HepG2 (cell line): ENCODE data around the gene PPM1E. TPM values are rescaled to one million over a fixed set of nuclear protein-coding genes. Genes with fewer than 3 reads are reported as not detected.

Experiments
- ATAC-seq: fragments of 200-7000 bp; cut with Tn5 transposase; 3 replicates; pipeline ENCODE4 v1.9.1; 2020; ENCODE audit warnings: mild to moderate bottlenecking, moderate library complexity
- BruUV-seq: library from RNA; stranded (reverse); fragments of 400-500 nt; replicated peaks from 2 replicates; lab custom pipeline; 2021; lab: Mats Ljungman, UMichigan
- CTCF ChIA-PET: fragments of 300-600 bp; formaldehyde crosslinking; extraction: SDS; loops from one replicate; lab custom pipeline; 2021; ENCODE audit warnings: low total read pairs, inconsistent platforms, low intra/inter-chr PET ratio; lab: Yijun Ruan, JAX
- POLR2A ChIA-PET: fragments of 350-600 bp; sonication (Branson Sonifier 250); formaldehyde crosslinking; loops from one replicate; lab custom pipeline; 2020; ENCODE audit warnings: antibody characterized with exemption, inconsistent platforms; lab: Yijun Ruan, JAX
- DNase-seq: peaks from one replicate; pipeline ENCODE4 v3.0.0-alpha.2; 2015; ENCODE audit warnings: low spot score
- FAIRE-seq: peaks from 3 replicates; lab custom pipeline; 2011; peaks lifted over from hg19 to GRCh38; lab: Jason Lieb, UNC
- H2AFZ ChIP-seq: one replicate; pipeline ENCODE4 v1.6.1; 2011; ENCODE audit warnings: low read length, inconsistent platforms
- H3K27ac ChIP-seq: fragments of 300-600 bp; 3 replicates; pipeline ENCODE4 v1.8.0; 2011; ENCODE audit warnings: mixed run types, mild to moderate bottlenecking, mixed read lengths, low read length, inconsistent platforms; ENCODE audit not compliant: insufficient read depth; ENCODE audit errors: extremely low read length
- H3K27me3 ChIP-seq, 2 experiments: fragments of 200-600 bp in 1 of 2; 2 replicates in 1 of 2; 3 replicates in 1 of 2; pipeline versions ENCODE4 v1.6.0 to v1.8.0; 2011; ENCODE audit warnings: low read length in 2 of 2, mild to moderate bottlenecking in 2 of 2, moderate library complexity in 2 of 2, inconsistent platforms in 1 of 2; ENCODE audit not compliant: insufficient read depth in 2 of 2, control insufficient read depth in 1 of 2
- H3K36me3 ChIP-seq, 2 experiments: fragments of 200-600 bp in 1 of 2; replicated peaks in 1 of 2; 2 replicates in 1 of 2; 3 replicates in 1 of 2; pipeline versions ENCODE4 v1.5.1 to v1.8.0; 2011; ENCODE audit warnings: low read length in 2 of 2, inconsistent platforms in 1 of 2; ENCODE audit not compliant: insufficient read depth in 2 of 2, control insufficient read depth in 1 of 2
- H3K4me1 ChIP-seq: 2 replicates; pipeline ENCODE4 v1.5.1; 2012; ENCODE audit warnings: low read length, inconsistent platforms; ENCODE audit not compliant: insufficient read depth
- H3K4me2 ChIP-seq: 2 replicates; pipeline ENCODE4 v1.6.0; 2011; ENCODE audit warnings: low read depth, low read length, inconsistent platforms
- H3K4me3 ChIP-seq, 3 experiments: fragments of 200-600 bp in 1 of 3; sonication (generic), shearing (Covaris generic) in 1 of 3; replicated peaks in 1 of 3; 2 replicates each; pipeline ENCODE4 v1.5.1; 2011 to 2016; ENCODE audit warnings: low read length in 3 of 3, inconsistent platforms in 2 of 3, low read depth in 2 of 3, mild to moderate bottlenecking in 2 of 3, control low read depth in 1 of 3, mixed read lengths in 1 of 3; ENCODE audit not compliant: insufficient read depth in 1 of 3
- H3K79me2 ChIP-seq: one replicate; pipeline ENCODE4 v1.6.1; 2011; ENCODE audit warnings: low read length, inconsistent platforms; ENCODE audit not compliant: insufficient read depth
- H3K9ac ChIP-seq: 2 replicates; pipeline ENCODE4 v1.6.0; 2011; ENCODE audit warnings: mild to moderate bottlenecking, low read depth, low read length, inconsistent platforms; ENCODE audit not compliant: insufficient read depth
- H3K9me3 ChIP-seq: 2 replicates; pipeline ENCODE4 v1.5.1; 2012; ENCODE audit warnings: mild to moderate bottlenecking, low read length
- H4K20me1 ChIP-seq: 2 replicates; pipeline ENCODE4 v1.6.0; 2011; ENCODE audit warnings: inconsistent platforms, mild to moderate bottlenecking, low read length, moderate library complexity; ENCODE audit not compliant: insufficient read depth
- ATF6 ChIP-seq: sonication (generic); formaldehyde crosslinking; conservative IDR thresholded peaks from 2 replicates; pipeline ENCODE4 v1.4.0; 2020; ENCODE audit warnings: missing genetic modification reagents
- DPF2 ChIP-seq: sonication (generic); formaldehyde crosslinking; IDR thresholded peaks from 2 replicates; pipeline ENCODE4 v1.4.0; 2020; ENCODE audit warnings: mild to moderate bottlenecking, low read depth, missing genetic modification reagents, borderline replicate concordance
- GATAD1 ChIP-seq: IDR thresholded peaks from 2 replicates; pipeline ENCODE4 v1.6.1; 2016; ENCODE audit warnings: missing genetic modification reagents, missing compliant biosample characterization
- MIER3 ChIP-seq: IDR thresholded peaks from 2 replicates; pipeline ENCODE4 v1.6.1; 2016; ENCODE audit warnings: missing compliant biosample characterization, borderline replicate concordance
- MXD4 ChIP-seq: IDR thresholded peaks from 2 replicates; pipeline ENCODE4 v1.6.1; 2016; ENCODE audit warnings: mild to moderate bottlenecking, missing biosample characterization, missing genetic modification reagents
- PCBP2 ChIP-seq: fragments of 200-400 bp; formaldehyde crosslinking; optimal IDR thresholded peaks from 2 replicates; pipeline ENCODE3; 2018; ENCODE audit warnings: low read length, low read depth; ENCODE audit not compliant: poor library complexity, severe bottlenecking
- PREB ChIP-seq: sonication (generic); formaldehyde crosslinking; IDR thresholded peaks from 2 replicates; pipeline ENCODE4 v1.4.0; 2020; ENCODE audit warnings: missing genetic modification reagents
- RBM22 ChIP-seq: fragments of 200-400 bp; formaldehyde crosslinking; optimal IDR thresholded peaks from 2 replicates; pipeline ENCODE3; 2017; ENCODE audit warnings: mild to moderate bottlenecking, low read length, moderate library complexity
- SP140L ChIP-seq: sonication (generic); formaldehyde crosslinking; IDR thresholded peaks from 2 replicates; pipeline ENCODE4 v1.4.0; 2020; ENCODE audit warnings: missing genetic modification reagents, borderline replicate concordance
- SRSF9 ChIP-seq: fragments of 200-400 bp; formaldehyde crosslinking; IDR thresholded peaks from 2 replicates; pipeline ENCODE4 v1.6.1; 2018; ENCODE audit warnings: borderline replicate concordance, mild to moderate bottlenecking, low read depth, low read length; ENCODE audit not compliant: insufficient read depth, poor library complexity, severe bottlenecking
- ZHX2 ChIP-seq, 2 experiments: sonication (generic) in 1 of 2; formaldehyde crosslinking in 1 of 2; IDR thresholded peaks; 2 replicates each; pipeline versions ENCODE4 v1.6.1 to v1.9.0; 2014 to 2022; ENCODE audit warnings: antibody characterized with exemption in 1 of 2, borderline replicate concordance in 1 of 2, inconsistent platforms in 1 of 2, low read depth in 1 of 2, missing genetic modification reagents in 1 of 2
- ZNF251 ChIP-seq: sonication (generic); formaldehyde crosslinking; IDR thresholded peaks from 2 replicates; pipeline ENCODE4 v1.9.0; 2021; ENCODE audit warnings: mild to moderate bottlenecking, missing genetic modification reagents
- WGBS: methylation state at CpG from one replicate; pipeline ENCODE4 v1.1.6; 2017; ENCODE audit warnings: low lambda C conversion rate; 5-methylcytosine and 5-hydroxymethylcytosine counted together
- in situ Hi-C: cut with HindIII; loops from 2 replicates; pipeline ENCODE4 v1.10.0; 2017; ENCODE audit warnings: low pct_unique_long_range_greater_than_20kb; ENCODE audit not compliant: extremely low pct_ligation_motif_present
- intact Hi-C: fragments of 100-400 bp; cut with micrococcal nuclease; formaldehyde crosslinking; loops from one replicate; pipeline ENCODE4 v1.10.0; 2022; ENCODE audit not compliant: unreplicated experiment
- polyA plus RNA-seq, 8 experiments: library from polyadenylated mRNA; depleted of rRNA in 3 of 8; stranded (reverse) in 7 of 8; unstranded in 1 of 8; fragments of >200 nt; fragmentation: Illumina TruSeq in 4 of 8; extraction: Trizol in 4 of 8; gene quantifications; 2 replicates each; pipeline versions ENCODE4 v1.2.1 to v1.2.3, GENCODE V29; 2011 to 2016; ENCODE audit warnings: low read depth in 4 of 8, missing spikeins in 1 of 8, mixed read lengths in 1 of 8; ENCODE audit not compliant: insufficient read depth in 1 of 8
- total RNA-seq, 5 experiments: library from RNA; depleted of rRNA; stranded (reverse); fragments of >200 nt; fragmentation: Illumina TruSeq; extraction: Trizol; gene quantifications; 2 replicates each; pipeline ENCODE4 v1.2.3, GENCODE V29; 2016; ENCODE audit warnings: low read depth in 1 of 5
- TF ChIP-seq, protein P1 (sequence below): IDR thresholded peaks from 2 replicates; pipeline ENCODE4 v1.6.1; 2012; ENCODE audit warnings: inconsistent platforms

Gene PPM1E
- total and polyA plus RNA-seq, 2 of the 13 experiments (the other 11 are each of a cell fraction or from before 2014, with no cell fraction given) = 0.15 TPM; not detected in 1

DNA sequence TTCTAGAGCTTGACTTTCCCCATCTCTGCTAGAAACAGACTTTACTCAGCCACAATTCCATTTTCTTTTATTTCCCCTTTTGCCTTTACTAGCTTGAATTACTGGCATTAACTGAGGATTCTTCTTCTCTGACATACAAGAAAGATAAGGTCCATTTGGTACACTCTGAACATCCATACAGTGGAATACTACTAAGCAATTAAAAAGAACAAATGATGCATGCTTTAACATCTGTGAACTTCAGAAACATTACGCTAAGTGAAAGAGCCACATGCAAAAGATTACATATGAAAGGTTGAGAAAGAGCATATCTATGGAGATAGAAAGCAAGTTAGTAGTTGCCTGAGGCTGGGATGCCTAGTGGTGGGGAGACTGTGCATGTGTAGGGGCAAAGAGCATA, 130.9 kb downstream of the PPM1E start:
- no TSS peak for BruUV-seq
- no peak for DNase-seq
- TF ChIP-seq GATAD1 (CRISPR knock-in tag) (no peak), ATF6 (CRISPR knock-in tag) (no peak), RBM22 (no peak), ZHX2 (IDR thresholded peaks at IDR 0.05; ENCODE audit: low read depth) (no peak), ZHX2 (CRISPR knock-in tag; IDR thresholded peaks at IDR 0.05; ENCODE audit: borderline replicate concordance) (no peak), ZNF251 (CRISPR knock-in tag) (no peak), MXD4 (CRISPR knock-in tag) (no peak), SRSF9 (no peak), SP140L (CRISPR knock-in tag) (no peak), MIER3 (CRISPR knock-in tag) (no peak), DPF2 (CRISPR knock-in tag) (no peak), PCBP2 (no peak), PREB (no peak)
- TF ChIP-seq, protein P1, sequence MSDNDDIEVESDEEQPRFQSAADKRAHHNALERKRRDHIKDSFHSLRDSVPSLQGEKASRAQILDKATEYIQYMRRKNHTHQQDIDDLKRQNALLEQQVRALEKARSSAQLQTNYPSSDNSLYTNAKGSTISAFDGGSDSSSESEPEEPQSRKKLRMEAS = no peak
- ATAC-seq = no peak
- H3K27ac ChIP-seq = no peak overlapping the region
- intact Hi-C loops (no loop called here), in situ Hi-C loops (no loop called here)
- H3K9ac ChIP-seq = no peak overlapping the region
- ChIA-PET POLR2A (no interaction called here), CTCF (no interaction called here)
- no peak overlapping the region for H3K4me3 ChIP-seq
- no peaks in the 10 kb centered on the region for H4K20me1 ChIP-seq
- no peaks in the 10 kb centered on the region for H3K79me2 ChIP-seq
- FAIRE-seq = no peak
- 2% methylated on average over 1 of the region's 1 CpG for WGBS
- H3K36me3 ChIP-seq = no peaks in the 10 kb centered on the region
- H3K27me3 ChIP-seq = peaks cover 0 to 9% of the 10 kb centered on the region in 2 experiments; a peak in 2 of 5 replicates
- no peaks in the 10 kb centered on the region for H3K4me1 ChIP-seq
- H2AFZ ChIP-seq = no peak overlapping the region
- no peak overlapping the region for H3K4me2 ChIP-seq
- peaks cover 6% of the 10 kb centered on the region; the same call in 1 of the 2 replicates for H3K9me3 ChIP-seq
